GM10266 (cell line): Measurements from ENCODE around the gene SIGLEC1.

Experiments used
- DNase-seq: peaks from one replicate; pipeline ENCODE4 v3.0.0; 2012; ENCODE audit errors: extremely low spot score
- TF ChIP-seq, protein P1 (sequence below): IDR thresholded peaks from 2 replicates; pipeline ENCODE4 v1.5.1; 2012; ENCODE audit warnings: mild to moderate bottlenecking, low read depth; ENCODE audit not compliant: control insufficient read depth, insufficient read depth; ENCODE audit errors: missing control alignments

The SIGLEC1 gene

GRCh38 chr20:3692706-3693294, 19.6 kb downstream of the SIGLEC1 start:
- no peak for DNase-seq
- TF ChIP-seq, protein P1, sequence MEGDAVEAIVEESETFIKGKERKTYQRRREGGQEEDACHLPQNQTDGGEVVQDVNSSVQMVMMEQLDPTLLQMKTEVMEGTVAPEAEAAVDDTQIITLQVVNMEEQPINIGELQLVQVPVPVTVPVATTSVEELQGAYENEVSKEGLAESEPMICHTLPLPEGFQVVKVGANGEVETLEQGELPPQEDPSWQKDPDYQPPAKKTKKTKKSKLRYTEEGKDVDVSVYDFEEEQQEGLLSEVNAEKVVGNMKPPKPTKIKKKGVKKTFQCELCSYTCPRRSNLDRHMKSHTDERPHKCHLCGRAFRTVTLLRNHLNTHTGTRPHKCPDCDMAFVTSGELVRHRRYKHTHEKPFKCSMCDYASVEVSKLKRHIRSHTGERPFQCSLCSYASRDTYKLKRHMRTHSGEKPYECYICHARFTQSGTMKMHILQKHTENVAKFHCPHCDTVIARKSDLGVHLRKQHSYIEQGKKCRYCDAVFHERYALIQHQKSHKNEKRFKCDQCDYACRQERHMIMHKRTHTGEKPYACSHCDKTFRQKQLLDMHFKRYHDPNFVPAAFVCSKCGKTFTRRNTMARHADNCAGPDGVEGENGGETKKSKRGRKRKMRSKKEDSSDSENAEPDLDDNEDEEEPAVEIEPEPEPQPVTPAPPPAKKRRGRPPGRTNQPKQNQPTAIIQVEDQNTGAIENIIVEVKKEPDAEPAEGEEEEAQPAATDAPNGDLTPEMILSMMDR = no peak

- DNase-seq = no peak
Measured at GRCh38 chr20:3691897-3692296, 20.5 kb downstream of the SIGLEC1 start.

DNA sequence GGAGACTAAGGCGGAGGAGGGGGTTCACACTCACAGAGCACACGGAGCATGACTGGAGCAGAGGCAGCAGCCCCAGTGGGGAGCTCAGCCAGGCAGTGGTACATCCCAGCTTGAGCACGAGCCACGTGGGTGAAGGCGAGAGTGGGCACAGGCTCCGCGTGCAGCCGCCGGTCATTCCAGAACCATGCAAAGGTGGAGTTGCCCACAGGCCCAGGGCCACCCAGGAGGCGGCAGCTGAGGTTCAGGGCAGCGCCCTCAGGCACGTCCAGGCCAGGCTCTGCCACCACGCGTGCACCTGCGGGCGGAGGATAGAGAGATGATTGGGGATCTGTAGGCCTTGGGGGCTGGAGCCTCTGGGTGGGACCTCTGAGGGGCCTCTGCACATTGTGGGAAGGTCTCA, 21.1 kb downstream of the SIGLEC1 start:
- TF ChIP-seq, protein P1 = no peak
- DNase-seq = no peak

More at GRCh38 chr20:3691897-3692296, 20.5 kb downstream of the SIGLEC1 start:
- TF ChIP-seq, protein P1 = no peak

- TF ChIP-seq, protein P1 = no peak
- DNase-seq = no peak
Measured at GRCh38 chr20:3690413-3690812, 22.0 kb downstream of the SIGLEC1 start.

DNA sequence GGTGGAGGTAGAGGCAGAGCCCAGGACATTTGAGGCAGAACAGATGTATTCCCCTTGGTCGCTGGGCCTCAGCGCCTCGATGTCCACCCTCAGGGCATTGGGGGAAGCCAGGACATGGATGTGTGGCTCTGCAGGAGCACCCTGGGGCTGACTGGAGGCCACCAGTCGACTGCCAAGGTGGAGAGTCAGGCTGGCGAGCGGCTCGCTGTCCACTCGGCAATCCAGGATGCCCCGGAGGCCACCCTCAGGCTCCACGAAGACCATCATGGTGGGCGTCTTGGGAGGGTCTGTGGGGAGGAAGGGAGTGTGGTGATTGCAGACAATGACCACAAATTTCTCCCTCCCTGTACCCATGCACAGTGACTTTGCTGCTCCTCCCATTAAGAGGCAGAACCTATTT, 22.4 kb downstream of the SIGLEC1 start:
- DNase-seq = no peak
- TF ChIP-seq, protein P1 = no peak

DNA sequence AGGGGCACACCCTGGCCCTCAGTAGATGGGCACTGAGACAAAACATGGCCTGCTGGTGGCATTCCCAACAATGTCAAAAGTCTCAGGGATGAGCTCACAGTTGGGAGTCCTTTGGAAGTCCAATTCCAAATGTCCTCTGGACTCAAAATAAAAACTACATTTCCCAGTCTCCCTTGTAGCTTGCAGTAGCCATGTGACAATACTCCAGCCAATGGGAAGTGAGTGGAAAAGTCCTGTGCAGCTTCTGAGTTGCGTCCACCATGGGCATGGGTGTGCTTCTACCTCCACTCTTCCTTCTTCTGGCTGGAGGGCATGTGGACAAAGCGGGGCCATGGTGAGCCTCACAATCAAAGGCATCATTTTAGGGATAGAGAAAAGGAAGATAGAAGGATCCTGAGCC, 24.7 kb downstream of the SIGLEC1 start:
- TF ChIP-seq, protein P1 = no peak
- no peak for DNase-seq

DNA sequence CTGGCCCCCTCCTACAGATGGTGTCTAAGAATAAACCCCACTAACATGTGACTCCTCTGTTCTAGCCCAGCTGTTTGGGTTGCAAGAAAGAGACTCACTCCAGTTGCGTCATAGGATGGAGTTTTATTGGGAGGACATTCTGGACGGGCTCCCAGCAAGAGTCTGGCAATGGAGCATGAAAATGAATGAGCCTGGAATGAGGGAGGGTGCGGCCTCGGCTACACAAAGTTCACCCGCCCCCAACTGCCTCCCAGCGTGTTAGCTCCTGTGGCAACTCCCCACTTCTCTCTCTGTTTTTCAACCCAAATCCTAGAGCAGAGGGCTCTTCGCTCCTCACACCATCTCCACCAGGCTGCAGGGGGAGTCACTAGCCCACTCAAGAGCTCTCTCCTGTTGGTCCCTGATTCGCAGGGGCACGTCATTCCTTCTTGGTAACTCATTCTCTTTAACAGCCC, 25.5 kb downstream of the SIGLEC1 start:
- no peak for DNase-seq
- TF ChIP-seq, protein P1 = no peak
